BJ (cell line): ENCODE data around the gene GALNT17. TPM values are rescaled to one million over a fixed set of nuclear protein-coding genes. Genes with fewer than 3 reads are reported as not detected.
"Not testable (repeated sequence)": the region's sequence is repeated elsewhere in the genome, so short reads cannot be mapped to it uniquely, and the experiment has no call there.

Source experiments
- CTCF ChIA-PET: fragments of 350-600 bp; formaldehyde crosslinking; extraction: SDS; loops from one replicate; lab custom pipeline; 2021; ENCODE audit warnings: antibody characterized with exemption, inconsistent platforms; lab: Yijun Ruan, JAX
- POLR2A ChIA-PET: fragments of 300-600 bp; sonication (Branson Sonifier 250); formaldehyde crosslinking; extraction: SDS; loops from one replicate; lab custom pipeline; 2021; ENCODE audit warnings: antibody characterized with exemption; lab: Charles Lee
- DNase-seq: peaks from one replicate; pipeline ENCODE4 v3.0.0-alpha.2; 2011; ENCODE audit warnings: low read depth
- H3K27me3 ChIP-seq: 2 replicates; pipeline ENCODE4 v1.6.0; 2011; ENCODE audit warnings: low read length; ENCODE audit not compliant: control insufficient read depth, insufficient read depth
- H3K36me3 ChIP-seq: 2 replicates; pipeline ENCODE4 v1.5.1; 2011; ENCODE audit warnings: low read length; ENCODE audit not compliant: control insufficient read depth, insufficient read depth
- H3K4me3 ChIP-seq: 2 replicates; pipeline ENCODE4 v1.5.1; 2011; ENCODE audit warnings: low read depth, mild to moderate bottlenecking, control low read depth, low read length
- polyA plus RNA-seq: library from polyadenylated mRNA; depleted of rRNA; stranded (reverse); fragments of >200 nt; gene quantifications from 2 replicates; pipeline ENCODE4 v1.2.3, GENCODE V29; 2011
- TF ChIP-seq, protein P1 (sequence below): IDR thresholded peaks from 2 replicates; pipeline ENCODE4 v1.5.1; 2011; ENCODE audit warnings: low read depth, mild to moderate bottlenecking, control low read depth, inconsistent platforms, low read length, moderate library complexity; ENCODE audit not compliant: insufficient read depth

Gene GALNT17
- polyA plus RNA-seq, 1 experiment, result not detected

DNA sequence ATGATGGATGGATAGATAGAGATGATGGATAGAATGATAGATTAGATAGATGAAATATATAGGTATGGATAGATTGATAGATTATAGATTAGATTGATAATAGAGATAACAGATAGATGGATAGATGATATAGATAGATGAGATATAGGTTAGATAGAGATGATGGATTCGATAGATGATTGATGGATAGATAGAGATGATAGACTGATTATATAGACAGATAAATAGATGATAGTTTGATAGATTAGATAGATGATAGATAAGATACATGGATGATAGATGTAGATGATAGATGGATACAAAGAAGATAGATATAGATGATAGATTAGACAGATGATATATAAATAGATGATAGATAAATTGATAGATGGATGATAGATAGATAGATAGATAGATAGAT is 448.1 kb downstream of the GALNT17 start:
- TF ChIP-seq, protein P1, sequence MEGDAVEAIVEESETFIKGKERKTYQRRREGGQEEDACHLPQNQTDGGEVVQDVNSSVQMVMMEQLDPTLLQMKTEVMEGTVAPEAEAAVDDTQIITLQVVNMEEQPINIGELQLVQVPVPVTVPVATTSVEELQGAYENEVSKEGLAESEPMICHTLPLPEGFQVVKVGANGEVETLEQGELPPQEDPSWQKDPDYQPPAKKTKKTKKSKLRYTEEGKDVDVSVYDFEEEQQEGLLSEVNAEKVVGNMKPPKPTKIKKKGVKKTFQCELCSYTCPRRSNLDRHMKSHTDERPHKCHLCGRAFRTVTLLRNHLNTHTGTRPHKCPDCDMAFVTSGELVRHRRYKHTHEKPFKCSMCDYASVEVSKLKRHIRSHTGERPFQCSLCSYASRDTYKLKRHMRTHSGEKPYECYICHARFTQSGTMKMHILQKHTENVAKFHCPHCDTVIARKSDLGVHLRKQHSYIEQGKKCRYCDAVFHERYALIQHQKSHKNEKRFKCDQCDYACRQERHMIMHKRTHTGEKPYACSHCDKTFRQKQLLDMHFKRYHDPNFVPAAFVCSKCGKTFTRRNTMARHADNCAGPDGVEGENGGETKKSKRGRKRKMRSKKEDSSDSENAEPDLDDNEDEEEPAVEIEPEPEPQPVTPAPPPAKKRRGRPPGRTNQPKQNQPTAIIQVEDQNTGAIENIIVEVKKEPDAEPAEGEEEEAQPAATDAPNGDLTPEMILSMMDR, result no peak
- no peaks in the 10 kb centered on the region for H3K27me3 ChIP-seq
- ChIA-PET CTCF (no interaction called here), POLR2A (no interaction called here)
- no peak for DNase-seq
- H3K36me3 ChIP-seq, result no peaks in the 10 kb centered on the region
- H3K4me3 ChIP-seq, result no peak overlapping the region

DNA sequence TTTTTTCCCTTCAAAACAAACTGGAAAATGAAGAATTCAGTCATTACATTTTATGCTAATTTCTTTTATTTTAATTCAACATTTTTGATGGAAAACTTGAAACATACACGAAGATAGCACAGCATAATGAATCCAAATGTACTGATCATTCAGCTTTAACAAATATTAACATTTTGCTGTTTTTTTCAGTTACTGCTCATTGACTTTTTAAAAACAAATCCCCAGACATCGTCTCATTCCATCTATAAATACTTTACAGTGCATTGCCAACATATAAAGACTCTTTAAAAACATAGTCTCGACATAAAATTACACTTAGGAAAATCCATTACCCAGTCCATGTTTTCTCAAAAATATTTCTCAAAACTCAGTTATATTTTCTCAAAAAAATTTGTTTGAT is 452.3 kb downstream of the GALNT17 start:
- DNase-seq, result no peak
- ChIA-PET POLR2A (no interaction called here), CTCF (no interaction called here)
- Histone ChIP-seq H3K27me3 (no peaks in the 10 kb centered on the region), H3K4me3 (no peak overlapping the region), H3K36me3 (no peaks in the 10 kb centered on the region)
- TF ChIP-seq, protein P1, result no peak

DNA sequence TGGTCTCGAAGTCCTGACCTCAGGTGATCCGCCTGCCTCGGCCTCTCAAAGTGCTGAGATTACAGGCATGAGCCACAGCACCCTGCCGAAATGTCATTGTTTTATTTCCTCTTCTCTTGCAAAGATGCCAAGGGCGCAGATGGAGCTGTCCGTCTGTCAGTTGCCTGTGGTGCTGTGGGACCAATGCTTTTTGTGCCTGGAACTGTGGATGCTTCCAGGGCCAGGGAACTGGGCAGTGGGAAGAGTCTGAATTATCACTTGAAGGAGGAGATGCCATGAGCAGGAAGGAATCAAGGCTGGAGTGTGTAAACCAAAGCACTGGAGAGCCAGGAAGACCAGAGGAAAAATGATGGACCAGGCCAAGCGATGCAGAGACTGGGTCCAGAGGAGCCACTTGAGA is 459.9 kb downstream of the GALNT17 start:
- no peak overlapping the region for H3K4me3 ChIP-seq
- H3K36me3 ChIP-seq, result no peaks in the 10 kb centered on the region
- ChIA-PET POLR2A (no interaction called here), CTCF (no interaction called here)
- H3K27me3 ChIP-seq, result no peaks in the 10 kb centered on the region
- no peak for DNase-seq
- TF ChIP-seq, protein P1, result no peak

DNA sequence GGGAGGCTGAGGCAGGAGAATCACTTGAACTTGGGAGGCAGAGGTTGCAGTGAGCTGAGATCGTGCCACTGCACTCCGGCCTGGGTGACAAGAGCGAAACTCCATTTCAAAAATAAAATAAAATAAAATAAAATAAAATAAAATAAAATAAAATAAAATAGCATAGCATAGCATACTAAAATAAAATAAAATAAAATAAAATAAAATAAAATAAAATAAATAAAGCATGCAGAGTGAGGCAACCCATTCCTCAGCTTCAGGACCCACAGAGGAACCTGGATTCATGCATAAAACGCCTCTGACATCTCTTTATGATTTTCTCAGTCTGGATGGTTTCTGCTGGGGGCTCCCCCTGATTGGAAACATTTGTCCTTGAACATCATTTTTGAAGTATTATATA is 460.4 kb downstream of the GALNT17 start:
- CTCF ChIA-PET, POLR2A ChIA-PET, H3K4me3 ChIP-seq, H3K36me3 ChIP-seq, DNase-seq, H3K27me3 ChIP-seq: not testable (repeated sequence)

DNA sequence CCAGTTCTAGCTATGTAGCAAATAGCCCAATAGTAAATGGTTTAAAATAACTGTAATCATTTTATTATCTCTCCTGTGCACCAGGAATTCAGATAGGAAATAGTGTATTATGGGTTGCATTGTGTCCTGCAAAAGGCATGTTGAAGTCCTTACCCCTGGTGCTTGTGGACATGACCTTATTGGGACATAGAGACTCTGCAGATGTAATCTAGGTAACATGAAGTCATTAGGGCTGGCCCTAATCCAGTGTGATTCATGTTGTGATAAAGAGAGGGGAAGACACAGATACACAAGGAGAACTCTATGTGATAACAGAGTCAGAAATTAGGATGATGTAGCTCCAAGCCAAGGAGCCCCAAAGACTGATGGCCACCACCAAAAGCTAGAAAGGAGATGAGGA is 462.8 kb downstream of the GALNT17 start:
- ChIA-PET CTCF (interaction anchor here (1.2 kb wide), 1 partner anchor 24 kb away, joined by 3 read pairs; no protein-coding TSS in a partner anchor), POLR2A (no interaction called here)
- H3K27me3 ChIP-seq, result no peaks in the 10 kb centered on the region
- DNase-seq, result no peak
- H3K4me3 ChIP-seq, result no peak overlapping the region
- TF ChIP-seq, protein P1, result no peak
- no peaks in the 10 kb centered on the region for H3K36me3 ChIP-seq

DNA sequence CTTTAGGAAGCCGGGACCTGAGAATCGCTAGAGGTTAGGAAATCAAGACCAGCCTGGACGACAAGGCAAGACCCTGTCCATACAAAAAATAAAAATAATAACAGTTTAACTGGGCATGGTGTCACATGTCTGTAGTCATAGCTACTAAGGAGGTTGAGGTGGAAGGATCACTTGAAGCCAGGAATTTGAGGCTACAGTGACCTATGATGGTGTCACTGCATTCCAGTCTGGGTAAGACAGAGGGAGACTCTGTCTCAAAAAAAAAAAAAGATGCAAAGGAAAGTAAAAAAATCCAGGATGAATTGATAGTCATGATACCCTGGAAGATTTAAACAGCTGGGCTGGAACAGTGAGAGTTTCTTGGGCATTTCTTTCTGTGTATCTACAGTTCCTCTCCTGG is 463.2 kb downstream of the GALNT17 start:
- TF ChIP-seq, protein P1, result no peak
- Histone ChIP-seq H3K27me3 (no peaks in the 10 kb centered on the region), H3K4me3 (no peak overlapping the region), H3K36me3 (no peaks in the 10 kb centered on the region)
- ChIA-PET POLR2A (no interaction called here), CTCF (interaction anchor here (1.2 kb wide), 1 partner anchor 24 kb away, joined by 3 read pairs; no protein-coding TSS in a partner anchor)
- no peak for DNase-seq
